B cell (primary cell): Measurements from ENCODE around the gene SEPTIN5.

Experiments
- CTCF ChIP-seq: fragments of 200-600 bp; IDR thresholded peaks from one replicate; pipeline ENCODE4 v1.8.0; 2022; ENCODE audit warnings: antibody characterized with exemption, mild to moderate bottlenecking
- EZH2 ChIP-seq: IDR thresholded peaks from 2 replicates; pipeline ENCODE4 v1.6.1; 2012; ENCODE audit warnings: borderline replicate concordance, low read depth, mild to moderate bottlenecking, moderate library complexity, low read length; ENCODE audit not compliant: insufficient read depth, poor library complexity, severe bottlenecking

DNA sequence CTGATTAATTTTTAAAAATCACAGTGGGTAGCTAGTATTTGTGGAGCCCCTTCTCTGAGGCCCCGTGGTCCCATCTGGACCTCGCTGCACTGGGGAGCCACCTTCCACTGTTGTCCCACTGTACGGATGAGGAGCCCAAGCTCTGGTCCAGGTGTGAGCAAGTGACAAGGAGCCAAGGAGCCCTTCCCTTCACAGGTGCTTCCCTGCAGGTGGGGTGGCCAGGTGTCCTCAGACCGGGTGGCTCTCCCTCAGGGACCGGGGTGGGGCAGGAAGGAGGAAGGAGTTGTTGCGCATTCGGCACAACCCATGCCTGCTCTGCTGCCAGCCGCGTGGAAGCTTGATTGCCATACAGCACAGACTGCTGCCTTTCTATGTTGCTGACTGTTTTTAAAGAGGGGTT lies 10.4 kb upstream of the SEPTIN5 start:
- no peak for TF ChIP-seq CTCF
- TF ChIP-seq EZH2 = no peak
